NCI-H2081 treated with DMSO at 0.1 percent for 48 hours (cell line): ENCODE results near the gene AFF4.

Source experiments
- DNase-seq: peaks from one replicate; lab custom pipeline; 2025; lab: John Stamatoyannopoulos, UW

The AFF4 gene

DNA sequence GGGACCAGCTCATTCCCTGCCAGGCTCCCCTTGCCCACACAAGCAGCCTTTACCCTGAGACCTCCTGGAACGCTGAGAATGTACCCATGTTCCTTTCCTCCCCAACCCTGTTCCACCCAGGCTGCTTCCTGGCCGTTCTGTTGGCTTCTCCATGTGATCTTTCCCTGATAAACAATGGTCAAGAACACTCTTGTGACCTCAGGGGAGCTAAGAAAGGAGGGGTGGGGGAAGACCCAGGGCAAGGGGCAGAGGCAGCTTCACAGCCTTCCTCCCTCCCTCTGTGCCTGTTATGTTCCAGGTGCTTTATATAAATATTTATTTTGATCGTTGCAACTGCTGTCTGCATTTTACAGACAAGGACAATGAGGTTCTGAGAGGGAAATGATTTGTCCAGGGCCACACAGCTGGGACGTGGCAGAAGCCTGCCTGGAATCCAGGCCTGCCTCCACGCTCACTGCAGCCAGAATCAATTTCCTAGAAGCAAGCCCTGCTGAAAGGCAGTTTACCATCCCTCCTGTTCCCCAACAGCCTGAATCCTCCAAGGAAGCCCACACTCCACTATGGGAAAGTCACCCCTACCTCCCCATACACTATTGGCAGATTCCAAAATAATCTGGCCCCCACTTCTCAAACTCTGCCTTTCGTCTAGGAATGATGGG lies 136.9 kb downstream of the AFF4 start:
- no peak for DNase-seq

DNA sequence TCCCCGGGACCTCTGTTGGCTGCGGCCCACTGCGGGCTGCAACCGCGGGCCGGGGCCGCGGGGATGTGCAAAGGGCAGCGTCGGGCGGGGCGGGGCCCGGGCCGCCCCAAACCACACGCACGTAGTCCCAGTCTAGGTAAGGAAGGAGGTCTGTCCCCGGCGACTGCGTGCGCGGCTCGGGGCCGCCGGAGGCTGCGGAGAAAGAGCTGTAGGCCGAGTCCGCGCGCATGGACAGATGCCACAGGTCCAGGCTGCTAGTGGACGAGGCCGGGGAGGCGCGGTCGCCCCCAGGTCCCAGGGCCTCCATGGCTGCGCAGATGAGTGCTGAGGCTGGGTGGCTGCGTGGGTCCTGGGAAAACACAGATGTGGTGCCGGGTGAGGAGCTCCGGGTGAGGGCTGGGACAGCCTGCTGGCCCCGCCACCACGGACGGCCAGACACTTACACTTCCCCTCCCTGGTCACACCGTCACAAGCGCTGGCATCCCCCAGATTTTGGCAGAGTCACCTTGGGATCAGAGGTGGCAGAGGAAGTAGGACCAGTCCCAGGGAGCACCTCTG lies 137.5 kb downstream of the AFF4 start:
- no peak for DNase-seq
